Suprapubic skin (tissue), 4 donors: ENCODE results near the gene SSC5D.

Experiments used
- EP300 ChIP-seq: sonication (generic); formaldehyde crosslinking; IDR thresholded peaks from one replicate; pipeline ENCODE4 v1.6.1; 2017; ENCODE audit warnings: antibody characterized with exemption
- POLR2A ChIP-seq, 2 donors: fragments of 450-650 bp; IDR thresholded peaks; one replicate each; pipeline ENCODE4 v1.6.1; 2017; ENCODE audit warnings: antibody characterized with exemption in 2 of 2, mild to moderate bottlenecking in 2 of 2, moderate library complexity in 2 of 2
- POLR2AphosphoS5 ChIP-seq, 3 donors: sonication (generic); formaldehyde crosslinking; IDR thresholded peaks; one replicate each; pipeline ENCODE4 v1.6.1; 2017; ENCODE audit warnings: antibody characterized with exemption in 3 of 3
- TF ChIP-seq, protein P1 (sequence below), 2 donors: fragments of 200-600 bp in 1 of 2; fragments of 450-650 bp in 1 of 2; sonication (generic) in 1 of 2; IDR thresholded peaks; one replicate each; pipeline ENCODE4 v1.5.1; 2016 to 2019; ENCODE audit warnings: antibody characterized with exemption in 2 of 2, mild to moderate bottlenecking in 1 of 2, moderate library complexity in 1 of 2

DNA sequence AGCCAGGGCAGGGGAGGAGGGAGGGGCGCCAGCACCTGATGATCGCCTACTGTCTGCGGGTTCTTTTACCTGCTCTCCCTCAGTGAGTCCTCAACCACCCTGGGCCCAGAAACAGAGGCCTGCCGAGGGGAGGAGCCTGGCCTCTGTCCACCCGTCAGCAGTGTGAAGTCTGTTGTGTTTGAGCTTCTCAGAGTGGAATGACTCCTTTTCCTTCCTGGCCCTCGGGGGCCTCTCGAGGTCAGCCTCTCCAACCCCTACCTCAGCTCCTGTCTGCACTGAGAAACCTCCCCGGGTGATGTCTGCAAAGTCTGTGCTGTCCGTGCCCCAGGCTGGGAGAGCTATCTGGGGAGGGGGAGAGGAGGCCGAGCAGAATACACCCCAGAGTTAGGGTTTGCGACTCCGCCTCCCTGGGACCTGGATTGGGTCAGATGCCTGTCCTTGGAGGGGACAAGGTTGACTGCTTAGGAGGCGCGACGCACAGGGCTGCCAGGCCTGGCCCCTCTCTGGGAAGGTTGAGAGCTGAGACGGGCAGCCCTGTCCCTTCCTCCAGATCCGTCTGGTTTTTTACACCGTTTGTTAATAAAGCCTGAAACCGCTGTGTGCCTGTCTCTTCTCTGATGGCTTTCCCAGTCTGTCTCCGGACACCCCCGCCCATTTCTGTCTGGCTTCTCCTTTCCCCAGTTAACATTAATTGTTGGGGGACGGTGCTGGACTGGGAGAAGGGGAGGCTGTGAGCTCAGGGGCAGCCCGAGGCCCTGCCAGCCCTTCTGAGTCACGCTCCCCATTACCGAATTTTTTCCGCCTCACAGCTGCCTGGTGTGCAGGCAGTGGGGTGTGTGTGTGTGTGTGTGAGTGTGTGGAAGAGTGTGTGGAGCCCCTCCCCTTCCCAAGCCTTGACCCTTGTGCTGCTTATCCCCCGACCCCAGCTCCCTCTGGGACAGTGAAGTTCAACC lies 989 bp upstream of the SSC5D start:
- TF ChIP-seq, protein P1, sequence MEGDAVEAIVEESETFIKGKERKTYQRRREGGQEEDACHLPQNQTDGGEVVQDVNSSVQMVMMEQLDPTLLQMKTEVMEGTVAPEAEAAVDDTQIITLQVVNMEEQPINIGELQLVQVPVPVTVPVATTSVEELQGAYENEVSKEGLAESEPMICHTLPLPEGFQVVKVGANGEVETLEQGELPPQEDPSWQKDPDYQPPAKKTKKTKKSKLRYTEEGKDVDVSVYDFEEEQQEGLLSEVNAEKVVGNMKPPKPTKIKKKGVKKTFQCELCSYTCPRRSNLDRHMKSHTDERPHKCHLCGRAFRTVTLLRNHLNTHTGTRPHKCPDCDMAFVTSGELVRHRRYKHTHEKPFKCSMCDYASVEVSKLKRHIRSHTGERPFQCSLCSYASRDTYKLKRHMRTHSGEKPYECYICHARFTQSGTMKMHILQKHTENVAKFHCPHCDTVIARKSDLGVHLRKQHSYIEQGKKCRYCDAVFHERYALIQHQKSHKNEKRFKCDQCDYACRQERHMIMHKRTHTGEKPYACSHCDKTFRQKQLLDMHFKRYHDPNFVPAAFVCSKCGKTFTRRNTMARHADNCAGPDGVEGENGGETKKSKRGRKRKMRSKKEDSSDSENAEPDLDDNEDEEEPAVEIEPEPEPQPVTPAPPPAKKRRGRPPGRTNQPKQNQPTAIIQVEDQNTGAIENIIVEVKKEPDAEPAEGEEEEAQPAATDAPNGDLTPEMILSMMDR (IDR thresholded peaks at IDR 0.05): no peak
- TF ChIP-seq POLR2AphosphoS5 (IDR thresholded peaks at IDR 0.05): no peak
- no peak for TF ChIP-seq POLR2A (IDR thresholded peaks at IDR 0.05)
- TF ChIP-seq EP300: no peak
